HG03575 (cell line): Measurements from ENCODE around the gene RELL1.

Source experiments
- ATAC-seq: cut with Tn5 transposase; IDR thresholded peaks from one replicate; pipeline ENCODE4 v1.9.1; 2021; ENCODE audit not compliant: unreplicated experiment, insufficient number of reproducible peaks, low FRiP score; ENCODE audit errors: extremely low read depth

Gene RELL1

DNA sequence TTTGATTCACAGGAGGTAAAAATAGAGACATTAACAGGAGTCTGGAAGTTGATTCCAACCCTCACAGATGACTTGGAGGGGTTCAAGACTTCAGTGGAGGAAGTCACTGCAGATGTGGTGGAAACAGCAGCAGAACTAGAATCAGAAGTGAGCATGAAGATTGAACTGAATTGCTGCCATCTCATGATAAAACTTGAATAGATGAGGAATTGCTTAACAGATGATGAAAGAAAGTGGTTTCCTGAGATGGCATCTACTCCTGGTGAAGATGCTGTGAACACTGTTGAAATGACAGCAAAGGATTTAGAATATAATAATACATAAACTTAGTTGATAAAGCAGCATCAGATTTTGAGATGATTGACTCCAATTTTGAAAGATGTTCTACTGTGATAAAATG lies 76.5 kb downstream of the RELL1 start:
- ATAC-seq: no peak

DNA sequence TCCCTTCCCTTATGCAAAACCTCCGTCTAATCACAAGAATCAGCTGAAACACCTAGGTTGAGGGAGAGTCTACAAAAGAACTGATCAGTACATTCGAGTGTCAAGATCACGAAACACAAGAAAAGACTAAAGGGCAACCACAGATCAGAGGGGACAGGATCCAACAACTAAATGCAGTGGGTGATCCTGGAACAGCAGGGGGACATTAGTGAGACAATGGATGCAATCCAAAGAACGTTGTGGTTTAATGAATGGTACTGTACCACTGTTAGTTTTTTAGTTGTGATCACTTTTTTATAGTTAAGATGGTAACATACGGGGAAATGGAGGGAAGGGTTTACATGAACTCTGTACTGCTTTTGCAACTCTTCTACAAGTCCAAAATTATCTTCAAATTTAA lies 79.2 kb downstream of the RELL1 start:
- no peak for ATAC-seq

DNA sequence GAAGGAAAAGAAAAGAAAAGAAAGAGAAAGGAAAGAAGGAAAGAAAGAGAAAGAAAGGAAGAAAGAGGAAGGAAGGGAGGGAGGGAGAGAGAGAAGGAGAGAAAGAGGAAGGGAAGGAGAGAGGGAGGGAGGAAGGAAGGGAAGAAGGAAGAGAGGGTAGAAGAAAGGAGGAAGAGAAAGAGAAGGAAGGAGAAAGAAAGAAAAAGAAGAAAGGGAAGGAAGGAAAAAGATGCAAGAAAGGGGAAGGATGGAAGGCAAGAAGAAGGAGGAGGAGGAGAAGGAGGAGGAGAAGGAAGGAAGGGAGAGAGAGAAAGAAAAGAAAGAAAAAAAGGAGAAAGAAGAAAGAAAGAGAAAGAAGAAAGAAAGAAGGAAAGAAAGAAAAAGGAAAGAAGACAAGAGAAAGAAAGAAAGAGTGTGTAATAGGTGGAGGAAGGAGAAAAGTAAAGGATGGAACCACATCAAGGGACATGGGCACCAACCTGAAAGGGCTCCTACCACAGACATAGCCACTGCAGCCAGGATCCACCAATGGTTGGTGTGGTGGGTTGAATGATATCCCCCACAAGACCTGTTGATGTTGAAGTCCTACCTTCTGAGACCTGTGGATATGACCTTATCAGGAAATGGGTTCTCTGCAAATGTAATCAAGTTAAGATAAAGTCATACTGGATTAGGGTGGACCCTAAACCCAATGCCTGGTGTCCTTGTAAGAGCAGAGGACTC lies 80.2 kb downstream of the RELL1 start:
- no peak for ATAC-seq

DNA sequence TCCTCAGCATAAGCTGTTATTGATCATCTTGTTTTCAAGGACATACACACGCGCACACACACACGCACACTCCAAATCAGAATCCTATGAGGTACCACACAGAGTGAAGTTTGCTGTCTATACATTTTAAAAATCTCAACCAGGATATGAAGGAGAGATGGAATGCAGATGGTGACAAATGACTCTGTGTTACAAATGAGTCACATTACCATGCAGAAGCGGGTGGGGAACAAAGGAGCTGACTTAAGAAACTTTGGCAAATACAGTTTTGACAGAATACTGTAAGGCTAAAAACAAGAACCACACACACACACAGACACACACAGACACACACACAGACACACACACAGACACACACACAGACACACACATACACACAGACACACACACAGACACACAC lies 81.7 kb downstream of the RELL1 start:
- no peak for ATAC-seq

DNA sequence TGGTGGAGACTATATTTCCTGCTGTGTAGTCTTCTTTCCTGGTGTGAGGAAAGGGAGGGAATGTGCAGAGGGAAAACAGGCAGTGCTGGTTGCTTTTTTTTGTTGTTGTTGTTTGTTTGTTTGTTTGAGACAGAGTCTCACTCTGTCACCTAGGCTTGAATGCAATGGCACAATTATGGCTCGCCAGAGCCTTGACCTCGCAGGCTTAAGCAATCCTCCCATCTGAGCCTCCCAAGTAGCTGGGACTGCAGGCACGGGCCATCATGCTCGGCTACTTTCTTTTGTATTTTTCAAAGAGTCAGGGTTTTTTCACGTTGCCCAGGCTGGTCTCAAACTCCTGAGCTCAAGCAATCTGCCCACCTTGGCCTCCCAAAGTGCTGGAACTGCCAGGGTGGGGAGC lies 82.5 kb downstream of the RELL1 start:
- no peak for ATAC-seq

DNA sequence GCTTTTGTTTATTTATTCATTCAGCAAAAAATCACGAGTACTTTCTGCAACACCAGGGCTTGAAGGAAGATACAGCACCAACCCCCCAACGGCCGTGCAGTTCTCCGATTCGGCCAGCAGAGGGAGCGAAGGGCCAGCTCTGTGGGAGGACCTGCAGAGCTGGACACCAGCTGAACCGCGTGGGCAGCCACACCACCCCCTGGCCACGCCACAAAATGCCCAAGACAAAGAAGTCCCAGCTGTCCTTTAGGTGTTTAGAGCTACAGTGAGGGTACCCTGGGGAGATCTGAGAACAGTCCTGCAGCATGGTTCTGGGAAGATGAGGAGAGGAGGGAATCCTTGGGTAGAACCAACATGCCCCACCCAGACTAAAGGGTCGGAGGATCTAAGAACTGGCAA lies 83.1 kb downstream of the RELL1 start:
- no peak for ATAC-seq

DNA sequence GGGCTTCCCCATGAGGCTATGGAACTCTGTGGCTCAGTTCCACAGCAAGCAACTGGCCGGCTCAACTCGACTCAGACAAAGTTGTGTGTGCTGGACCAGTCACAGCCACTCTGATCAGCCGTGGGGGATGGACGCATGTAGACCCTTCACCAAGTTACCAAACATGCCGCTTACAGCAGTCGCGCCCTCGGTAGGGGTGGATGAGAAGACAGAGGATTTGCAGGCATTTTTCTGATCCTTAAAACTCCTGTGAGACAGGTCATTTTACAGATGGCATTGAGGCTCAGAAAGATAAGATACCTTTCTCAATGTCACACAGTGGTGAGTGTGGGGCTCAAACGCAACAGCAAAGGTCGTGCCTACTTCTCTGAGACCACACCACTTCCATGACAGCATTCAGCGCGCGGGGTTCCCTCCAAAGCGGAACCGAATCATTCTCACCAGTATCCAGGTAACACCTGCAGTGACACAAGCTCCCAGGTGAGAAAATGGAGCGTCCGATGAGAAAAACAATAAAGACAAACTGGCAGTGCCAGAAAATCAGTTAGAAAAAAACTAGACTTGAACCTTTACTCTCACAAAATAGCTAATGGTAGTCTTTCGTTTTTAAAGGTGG lies 83.6 kb downstream of the RELL1 start:
- ATAC-seq: no peak

DNA sequence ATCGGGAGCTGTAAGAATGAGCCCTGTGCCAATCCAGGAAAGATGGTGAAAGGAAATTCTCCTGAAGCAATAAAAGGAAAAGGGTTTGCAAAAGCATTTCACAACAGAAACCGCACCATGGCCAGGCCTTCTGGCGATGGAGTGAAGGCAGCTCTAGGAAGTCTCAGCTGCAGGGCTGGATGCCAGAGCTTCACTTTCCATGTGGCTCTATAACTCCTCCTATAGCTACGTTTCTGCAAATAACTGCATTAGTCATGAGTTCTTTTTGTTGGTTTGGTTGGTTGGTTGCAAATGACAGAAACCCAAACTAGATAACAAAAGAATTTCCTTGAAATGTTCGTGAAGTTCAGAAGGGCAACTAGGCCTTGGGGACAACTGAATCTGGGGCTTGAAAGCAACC lies 84.6 kb downstream of the RELL1 start:
- ATAC-seq: no peak

DNA sequence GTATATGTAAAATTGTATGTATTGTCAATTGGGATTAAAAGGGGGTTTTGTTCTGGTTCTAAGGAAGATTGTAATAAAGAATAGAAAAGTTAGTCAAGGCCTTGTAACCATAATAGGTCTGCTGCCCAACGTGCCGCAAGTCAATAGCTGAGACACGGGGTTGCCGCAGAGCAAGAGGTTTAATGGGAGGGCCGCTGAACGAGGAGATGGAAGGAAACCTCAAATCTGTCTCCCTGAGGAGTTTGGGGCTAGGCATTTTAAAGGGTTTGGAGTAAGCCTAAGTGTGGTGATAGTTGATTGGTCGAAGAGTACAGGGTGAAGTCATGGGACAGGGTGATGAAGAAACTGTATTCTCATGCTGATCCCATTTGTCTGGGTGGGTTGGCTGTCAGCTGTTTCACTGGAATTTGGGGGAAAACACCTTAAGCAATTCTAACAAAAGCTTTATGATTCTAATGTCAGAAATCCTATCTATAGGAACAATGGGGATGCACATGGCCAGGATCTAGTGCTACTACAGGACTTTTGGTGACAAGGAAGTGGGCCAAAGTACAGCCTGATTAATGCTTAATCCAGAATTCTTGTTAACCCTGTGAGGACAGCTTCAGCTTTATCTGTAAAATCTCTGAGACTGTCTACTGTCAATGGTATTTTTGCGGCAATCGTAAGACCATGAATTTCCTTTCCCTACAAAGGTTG lies 86.9 kb downstream of the RELL1 start:
- ATAC-seq: no peak

DNA sequence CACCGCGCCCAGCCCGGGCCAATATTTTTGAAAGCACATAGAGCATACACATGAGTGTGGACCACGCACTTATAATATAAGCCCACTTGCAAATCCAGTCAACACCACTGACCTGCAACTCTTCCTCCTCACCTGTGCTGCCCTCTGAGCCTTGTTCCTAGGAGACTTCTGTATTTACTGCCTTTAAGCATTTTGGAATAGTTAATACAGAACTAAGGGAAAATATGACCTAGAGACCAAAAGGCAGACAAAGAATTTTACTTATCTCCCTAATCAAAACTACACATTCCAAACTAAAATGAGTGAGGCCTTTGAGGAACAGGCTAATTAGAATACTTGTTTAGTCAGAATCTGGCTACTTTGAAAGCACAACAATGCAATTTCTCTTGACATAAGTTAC lies 89.1 kb downstream of the RELL1 start:
- ATAC-seq: no peak

DNA sequence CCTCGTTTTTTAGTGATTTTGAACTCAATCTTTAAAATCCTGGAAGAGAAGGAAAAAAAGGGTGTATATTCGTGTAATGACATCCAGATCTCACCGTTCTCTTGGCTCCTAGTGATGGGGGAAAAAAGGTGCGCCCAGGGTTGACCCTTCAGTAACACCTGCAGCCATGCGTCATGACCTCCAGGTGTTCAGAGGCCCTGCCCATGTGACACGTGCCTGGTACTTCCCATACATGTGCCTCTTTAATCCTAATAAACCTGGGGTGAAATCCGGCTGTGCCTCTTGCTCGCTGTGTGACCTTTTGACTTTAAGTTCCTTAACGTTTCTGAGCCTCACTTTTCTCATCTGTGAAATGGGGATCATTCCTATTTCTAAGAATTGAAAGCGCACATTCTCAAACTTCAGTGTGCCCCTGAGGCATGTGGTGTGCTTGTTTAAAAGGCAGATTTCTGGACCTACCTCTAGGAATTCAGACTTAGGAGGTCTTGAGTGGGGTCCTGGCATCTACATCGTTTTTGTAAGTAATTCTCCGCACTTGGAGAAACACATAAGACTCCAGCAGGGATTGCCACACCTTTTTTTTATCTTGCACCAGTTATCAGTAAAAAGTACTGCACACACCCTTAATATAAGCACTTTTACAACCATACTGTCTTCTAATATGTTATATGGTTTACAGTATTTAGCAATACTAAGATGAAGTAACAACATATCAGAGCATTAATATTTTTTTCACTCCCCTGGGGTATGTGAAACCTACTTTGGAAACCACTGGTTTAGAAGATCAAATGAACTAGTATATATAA lies 90.1 kb downstream of the RELL1 start:
- no peak for ATAC-seq

DNA sequence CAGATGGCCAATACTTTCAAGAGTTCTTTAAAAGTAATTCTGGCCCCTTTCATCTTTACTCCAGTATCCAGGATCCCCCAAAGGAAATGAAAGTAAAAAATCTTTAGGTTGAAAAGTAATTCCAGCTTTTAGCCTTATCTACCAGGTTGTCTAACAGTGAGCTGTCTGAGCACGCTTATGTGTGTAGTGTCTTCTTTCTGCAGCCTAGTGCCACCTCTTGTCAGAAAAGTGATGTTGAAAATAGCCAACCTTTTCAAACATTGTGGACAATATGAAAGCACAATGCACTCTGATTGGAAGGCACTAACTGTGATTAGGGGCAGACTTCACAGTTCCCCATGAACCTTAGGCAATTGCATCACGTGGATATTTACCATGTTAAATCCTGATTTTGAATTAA lies 92.1 kb downstream of the RELL1 start:
- ATAC-seq: no peak

DNA sequence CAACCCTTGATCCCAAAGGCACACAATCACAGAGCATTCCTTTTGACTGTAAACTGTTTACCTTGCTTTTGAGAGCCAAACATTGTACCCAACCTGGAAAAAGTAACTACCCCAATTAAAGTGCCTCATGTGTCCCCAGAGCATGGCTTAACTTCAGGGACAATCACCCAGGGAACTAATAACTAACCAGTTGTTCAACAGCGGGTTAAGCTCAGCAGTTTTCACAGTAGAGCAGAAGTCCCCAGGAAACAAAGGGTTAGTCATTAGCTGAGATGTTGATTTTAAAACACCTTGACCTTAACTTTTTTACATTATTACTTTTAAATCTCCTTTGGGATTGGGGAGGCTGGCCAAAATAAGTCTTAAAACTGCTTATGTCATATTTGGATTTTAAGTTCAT lies 94.8 kb downstream of the RELL1 start:
- ATAC-seq: no peak

DNA sequence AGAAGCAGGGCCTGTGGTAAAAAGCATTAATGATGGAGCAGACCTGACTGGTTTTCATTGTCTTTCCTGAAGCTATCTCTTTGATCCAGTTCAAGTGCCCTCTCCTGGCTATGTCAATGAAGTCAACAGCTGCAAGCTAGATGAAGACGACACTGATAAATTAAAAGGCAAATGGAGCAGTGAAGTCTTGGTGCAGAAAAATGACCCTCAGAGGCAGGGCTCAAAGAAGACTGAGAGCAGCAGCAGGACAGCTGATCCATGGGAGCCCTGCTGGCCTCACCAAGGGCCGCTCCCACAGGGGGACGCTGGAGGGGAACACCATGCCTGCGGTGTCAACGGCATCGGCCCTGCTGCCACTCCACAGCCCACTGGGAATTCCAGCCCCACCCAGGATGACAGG lies 96.2 kb downstream of the RELL1 start:
- no peak for ATAC-seq

DNA sequence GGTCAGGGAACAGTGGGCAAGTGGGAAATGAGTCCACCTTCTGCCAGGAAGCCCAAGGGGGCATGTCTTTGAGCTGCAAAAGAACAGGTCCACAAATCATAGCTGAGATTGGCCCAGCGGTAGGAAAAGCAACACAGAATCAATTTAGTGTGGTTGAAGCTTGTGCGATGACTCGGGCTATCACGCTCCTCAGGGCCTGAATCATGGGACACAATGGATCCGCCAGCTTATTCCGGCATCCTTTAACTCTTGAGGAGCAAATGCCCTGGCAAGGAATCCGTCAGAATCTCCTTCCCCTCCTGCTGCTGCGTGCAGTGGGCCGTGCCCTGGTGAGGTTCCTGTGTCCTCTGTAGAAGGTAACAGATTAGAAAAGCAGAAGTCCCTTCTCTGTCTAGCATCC lies 98.0 kb downstream of the RELL1 start:
- ATAC-seq: no peak

DNA sequence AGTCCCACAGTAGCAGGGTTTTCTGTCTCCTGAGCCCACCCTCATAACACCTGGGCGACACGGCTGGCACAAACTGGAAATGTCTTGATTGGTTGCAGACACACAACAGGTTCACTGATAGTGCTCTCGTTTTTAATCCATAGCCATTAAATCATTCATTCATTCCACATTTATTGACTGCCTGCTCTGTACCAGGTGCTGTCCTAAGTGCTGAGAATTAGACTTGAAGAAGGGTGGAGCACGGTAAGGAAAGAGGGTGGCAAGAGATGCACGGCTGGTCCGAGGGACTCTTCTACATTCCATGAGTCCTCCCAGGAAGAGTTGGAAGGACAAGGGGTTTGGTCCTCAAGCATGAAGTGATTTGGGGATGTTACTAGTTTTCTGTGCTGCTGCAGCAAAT lies 100.0 kb downstream of the RELL1 start:
- no peak for ATAC-seq

DNA sequence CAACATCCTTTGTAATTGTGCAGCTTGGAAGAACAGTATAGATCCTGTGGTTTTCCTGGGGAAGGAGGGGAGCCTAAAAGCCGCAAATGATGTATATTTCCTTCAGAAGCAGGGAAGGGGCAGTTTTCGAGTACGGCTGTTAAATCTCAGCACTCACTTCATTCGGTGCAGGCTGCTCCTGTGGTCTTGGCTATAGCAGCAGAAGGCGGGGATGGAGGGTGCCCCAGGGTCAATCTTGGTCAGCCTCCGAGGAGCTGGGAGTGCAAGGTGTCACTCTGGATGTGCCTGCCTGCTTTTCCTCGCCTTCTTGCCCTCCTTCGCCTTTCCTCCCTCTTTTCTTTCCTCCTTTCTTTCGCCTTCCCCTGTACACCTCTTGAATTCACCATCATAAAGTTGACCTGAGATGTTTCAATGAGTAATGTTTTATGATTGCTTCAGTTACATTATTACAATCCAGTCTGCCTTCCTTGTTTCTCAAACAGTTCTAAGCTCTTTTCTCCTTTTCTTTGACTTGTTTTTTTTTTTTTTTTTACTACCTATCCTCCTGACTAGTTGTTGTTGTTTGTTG lies 101.6 kb downstream of the RELL1 start:
- ATAC-seq: no peak

DNA sequence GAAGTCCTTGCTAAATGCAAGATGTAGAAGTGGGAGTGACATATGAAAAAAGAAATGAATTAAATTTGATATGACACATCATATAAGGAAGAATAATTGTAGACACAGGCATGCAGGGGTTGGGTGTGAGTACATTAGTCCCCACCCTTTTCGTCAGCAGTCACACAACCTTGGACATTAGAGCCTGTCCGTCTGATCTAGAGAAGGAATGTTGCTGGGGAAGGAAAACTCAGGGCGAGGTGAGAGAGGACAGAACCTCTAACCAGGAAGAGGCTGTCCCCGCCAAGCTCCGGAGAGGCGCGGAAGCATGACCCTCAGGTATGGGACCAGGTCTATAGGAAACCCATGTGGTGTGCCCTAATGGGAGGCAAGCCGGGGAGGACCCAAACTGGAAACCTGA lies 102.1 kb downstream of the RELL1 start:
- no peak for ATAC-seq

DNA sequence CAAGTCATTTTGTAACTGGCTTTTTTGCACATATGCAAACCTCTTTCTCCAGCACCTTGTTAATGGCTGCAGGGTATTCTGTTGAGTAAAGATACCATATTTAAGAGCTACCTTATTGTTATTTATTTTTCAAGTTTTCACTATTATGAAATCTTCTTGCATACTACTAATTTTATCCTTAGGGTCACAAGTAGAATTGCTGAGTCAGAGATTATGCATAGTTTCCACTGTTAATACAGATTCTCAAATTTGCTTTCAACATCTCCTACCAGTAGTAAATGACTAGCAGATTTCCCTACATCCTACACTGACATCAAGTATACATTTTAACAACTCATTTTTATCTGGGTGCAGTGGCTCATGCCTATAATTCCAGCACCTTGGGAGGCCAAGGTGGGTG lies 112.6 kb downstream of the RELL1 start:
- ATAC-seq: no peak
